ENCODE data around the gene DGCR2. TPM values are rescaled to one million over a fixed set of nuclear protein-coding genes. Genes with fewer than 3 reads are reported as not detected.

The DGCR2 gene
- total RNA-seq, 1 donor from 2014 or later: 64.4 TPM

DNA sequence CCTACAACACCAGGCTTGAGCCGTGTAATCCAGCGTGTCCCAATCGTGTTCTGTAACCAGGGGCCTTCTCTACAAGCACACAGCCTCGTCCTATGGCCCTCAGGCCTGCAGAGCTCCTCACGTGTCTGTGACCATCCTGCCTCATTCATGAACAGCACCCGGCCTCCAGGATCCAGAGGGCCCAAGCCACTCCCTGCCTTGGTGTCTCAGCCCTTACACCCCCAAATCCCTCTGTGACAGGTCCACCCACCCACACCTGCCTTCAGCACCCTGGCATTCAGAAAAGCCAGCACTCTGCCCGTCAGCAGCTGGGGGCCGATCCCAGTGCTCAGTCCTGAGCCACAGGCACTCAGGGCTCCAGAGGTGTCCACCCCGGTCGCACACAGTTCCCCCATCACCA lies 14.7 kb upstream of the DGCR2 start:
- H3K27ac Mint-ChIP-seq (ENCODE audit: unreplicated experiment): no peak overlapping the region
- no peaks in the 10 kb centered on the region for H3K4me1 Mint-ChIP-seq (ENCODE audit: unreplicated experiment)
- no peaks in the 10 kb centered on the region for H3K9me3 Mint-ChIP-seq (ENCODE audit: unreplicated experiment)
- H3K4me3 Mint-ChIP-seq (ENCODE audit: unreplicated experiment): no peak overlapping the region
- no peaks in the 10 kb centered on the region for H3K27me3 Mint-ChIP-seq (ENCODE audit: unreplicated experiment)
- H3K36me3 Mint-ChIP-seq (ENCODE audit: unreplicated experiment): peaks cover 39% of the 10 kb centered on the region
- no peak for TF ChIP-seq CTCF (IDR thresholded peaks at IDR 0.05)
- no peak for DNase-seq (ENCODE audit: extremely low spot score, unreplicated experiment)

DNA sequence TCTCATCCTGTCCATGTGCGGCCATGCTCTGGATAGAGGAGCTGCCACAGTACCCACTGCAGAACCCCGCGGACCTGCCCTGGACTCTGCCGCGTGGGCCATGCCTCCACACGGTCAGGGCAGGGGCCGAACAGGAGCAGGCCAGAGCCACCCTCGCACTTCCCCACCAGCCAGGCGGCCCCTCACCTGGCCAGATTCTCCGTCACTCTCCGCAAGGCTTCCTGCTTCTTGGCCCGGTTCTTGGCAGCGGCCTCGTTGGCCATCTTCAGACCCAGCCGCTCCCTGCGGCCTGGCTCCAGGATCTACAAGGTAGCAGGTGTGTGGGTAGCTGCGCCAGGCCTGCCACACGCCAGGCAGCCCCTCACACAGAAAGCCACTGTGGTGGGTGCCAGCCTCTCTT lies 12.7 kb upstream of the DGCR2 start:
- no peaks in the 10 kb centered on the region for H3K27me3 Mint-ChIP-seq (ENCODE audit: unreplicated experiment)
- no peaks in the 10 kb centered on the region for H3K4me1 Mint-ChIP-seq (ENCODE audit: unreplicated experiment)
- DNase-seq (ENCODE audit: extremely low spot score, unreplicated experiment): no peak
- no peaks in the 10 kb centered on the region for H3K9me3 Mint-ChIP-seq (ENCODE audit: unreplicated experiment)
- H3K27ac Mint-ChIP-seq (ENCODE audit: unreplicated experiment): no peak overlapping the region
- no peak overlapping the region for H3K4me3 Mint-ChIP-seq (ENCODE audit: unreplicated experiment)
- H3K36me3 Mint-ChIP-seq (ENCODE audit: unreplicated experiment): peaks cover 40% of the 10 kb centered on the region
- TF ChIP-seq CTCF (IDR thresholded peaks at IDR 0.05): no peak

DNA sequence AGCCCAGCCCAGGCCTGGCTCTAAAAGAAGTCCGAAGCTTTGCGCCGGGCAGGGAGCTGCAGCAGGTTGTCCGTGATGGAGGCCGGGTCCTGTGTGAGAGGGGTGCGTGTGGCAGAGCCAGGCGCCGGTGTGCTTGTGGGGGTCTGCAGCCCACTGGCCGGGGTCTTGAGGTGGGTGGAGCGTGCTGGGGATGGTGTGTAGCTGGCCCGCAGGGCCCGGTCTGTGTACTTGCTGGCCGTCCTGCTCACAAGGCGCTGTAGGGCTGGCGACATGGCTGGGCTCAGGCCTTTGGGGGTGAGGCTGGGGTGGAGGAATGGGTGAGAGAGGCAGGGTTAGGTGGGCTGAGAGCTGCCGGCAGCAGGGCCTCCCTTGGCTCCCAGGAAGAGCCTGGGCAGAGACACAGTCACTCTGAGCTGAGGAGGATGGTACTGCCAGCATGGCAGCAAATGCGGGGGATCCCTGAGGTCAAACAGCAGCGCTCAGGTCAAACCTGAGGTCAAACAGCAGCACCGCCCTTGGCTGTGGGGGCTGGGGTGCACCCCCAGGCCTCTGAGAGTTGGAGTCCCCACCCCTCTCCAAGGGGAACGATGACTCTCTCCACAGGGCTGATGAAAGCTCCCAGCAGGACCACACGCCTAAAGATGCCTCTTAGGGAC lies 12.1 kb upstream of the DGCR2 start:
- Mint-ChIP-seq H3K27ac (ENCODE audit: unreplicated experiment) (no peak overlapping the region), H3K9me3 (ENCODE audit: unreplicated experiment) (no peaks in the 10 kb centered on the region), H3K36me3 (ENCODE audit: unreplicated experiment) (peaks cover 36% of the 10 kb centered on the region), H3K4me3 (ENCODE audit: unreplicated experiment) (no peak overlapping the region), H3K27me3 (ENCODE audit: unreplicated experiment) (no peaks in the 10 kb centered on the region), H3K4me1 (ENCODE audit: unreplicated experiment) (no peaks in the 10 kb centered on the region)
- no peak for DNase-seq (ENCODE audit: extremely low spot score, unreplicated experiment)
- no peak for TF ChIP-seq CTCF (IDR thresholded peaks at IDR 0.05)

DNA sequence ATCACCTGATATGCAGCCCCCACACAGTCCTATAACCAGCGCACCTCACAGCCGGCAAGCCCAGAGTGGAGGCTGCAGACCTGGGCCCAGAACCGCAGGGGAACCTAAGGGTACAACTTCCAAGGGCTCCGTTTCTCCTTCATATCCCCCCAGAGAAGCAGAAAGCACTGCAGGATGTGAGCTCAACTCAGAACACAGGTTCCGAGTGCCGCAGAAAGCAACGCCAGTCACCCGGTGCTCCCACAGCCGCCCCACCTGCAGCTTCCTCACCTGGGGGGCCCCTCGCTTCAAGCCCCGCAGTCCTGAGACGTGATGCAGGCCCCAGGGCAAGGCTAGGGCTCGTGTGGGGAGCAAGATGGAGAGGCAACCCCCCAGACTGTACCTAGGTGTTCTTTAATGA lies 11.3 kb upstream of the DGCR2 start:
- Mint-ChIP-seq H3K9me3 (ENCODE audit: unreplicated experiment) (no peaks in the 10 kb centered on the region), H3K4me1 (ENCODE audit: unreplicated experiment) (no peaks in the 10 kb centered on the region)

More for the DNA sequence above, 11.3 kb upstream of the DGCR2 start:
- Mint-ChIP-seq H3K4me3 (ENCODE audit: unreplicated experiment) (no peak overlapping the region), H3K36me3 (ENCODE audit: unreplicated experiment) (peaks cover 32% of the 10 kb centered on the region), H3K27me3 (ENCODE audit: unreplicated experiment) (no peaks in the 10 kb centered on the region), H3K27ac (ENCODE audit: unreplicated experiment) (no peak overlapping the region)
- TF ChIP-seq CTCF (IDR thresholded peaks at IDR 0.05): no peak
- DNase-seq (ENCODE audit: extremely low spot score, unreplicated experiment): no peak
